NCI-H82 treated with DMSO at 0.1 percent for 48 hours (cell line): Measurements from ENCODE around the gene SPEM3.

Experiments
- DNase-seq: peaks from one replicate; lab custom pipeline; 2025; ENCODE audit not compliant: unreplicated experiment; lab: John Stamatoyannopoulos, UW

SPEM3 gene

DNA sequence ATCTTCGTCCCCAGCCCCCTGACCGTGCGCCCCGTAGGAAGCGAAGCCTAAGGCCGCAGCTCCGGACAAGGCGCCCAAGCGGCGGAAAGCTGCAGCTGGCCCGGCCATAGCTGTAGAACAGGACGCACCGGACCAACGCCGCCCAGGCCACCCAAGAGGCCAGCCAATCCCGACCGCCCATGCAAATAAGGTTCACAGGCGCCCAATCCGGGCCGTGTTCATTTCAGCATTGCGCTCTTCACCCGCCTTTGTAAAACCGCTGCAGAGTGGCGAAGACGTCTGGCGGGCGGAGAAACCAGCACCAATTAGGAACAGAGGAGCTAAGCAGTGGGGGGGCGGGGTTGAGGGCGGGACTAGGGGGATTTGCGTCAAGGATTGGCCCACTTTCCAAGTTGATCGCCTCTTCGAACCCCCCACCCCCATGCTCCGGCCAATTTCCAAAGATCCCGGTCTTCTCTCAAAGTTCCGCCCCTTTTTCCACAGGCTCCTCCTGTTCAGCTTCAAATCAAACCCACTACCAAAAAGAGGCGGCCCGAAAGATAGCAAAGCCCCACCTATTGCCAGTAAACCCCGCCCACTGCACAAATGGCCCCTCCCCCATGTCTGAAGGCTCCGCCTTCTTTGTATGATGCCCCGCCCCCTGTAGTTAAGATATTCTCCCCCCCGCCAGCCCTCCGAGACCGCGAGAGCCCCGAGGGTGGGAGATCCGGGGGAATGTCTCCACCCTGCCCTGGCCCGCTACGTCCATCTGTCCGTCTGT, 24.5 kb upstream of the SPEM3 start, which contains the start of gene TMEM256:
TMEM256 (minus strand) TSS at position 121 of the 760 bp plus-strand sequence; CDS start at position 108, 13 bp downstream.
- peak; percentile 99 for DNase-seq

DNA sequence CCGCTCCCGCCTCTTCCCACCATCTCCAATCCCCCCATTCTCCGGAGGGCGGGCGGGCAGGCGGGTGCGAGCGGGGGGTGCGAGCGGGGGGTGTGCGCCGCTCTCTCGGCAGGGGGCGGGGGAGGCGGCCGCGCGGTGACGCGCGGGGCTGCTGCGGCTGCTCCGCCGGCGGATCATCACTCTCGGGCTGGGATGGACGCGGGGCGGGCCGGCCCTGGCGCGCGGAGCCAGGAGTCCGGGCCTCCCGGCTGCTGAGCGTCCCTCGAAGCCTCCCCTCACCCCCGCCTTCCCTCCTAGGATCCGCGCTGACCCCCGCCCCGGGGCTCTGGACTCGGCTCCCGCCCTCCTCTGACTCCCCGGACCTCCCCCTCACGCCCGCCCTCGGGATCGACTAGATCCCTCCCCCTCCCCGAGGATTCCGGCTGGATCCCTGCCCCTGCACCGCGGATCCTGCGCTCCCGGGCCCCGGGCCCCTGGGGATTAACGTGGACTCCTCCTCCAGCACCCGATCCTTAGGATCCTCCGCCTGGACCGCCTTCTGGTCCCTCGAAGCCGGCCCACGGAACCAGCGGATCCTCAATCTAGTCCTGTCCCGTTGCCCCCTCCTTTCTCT, 23.8 kb upstream of the SPEM3 start:
- DNase-seq: peak; percentile 18

DNA sequence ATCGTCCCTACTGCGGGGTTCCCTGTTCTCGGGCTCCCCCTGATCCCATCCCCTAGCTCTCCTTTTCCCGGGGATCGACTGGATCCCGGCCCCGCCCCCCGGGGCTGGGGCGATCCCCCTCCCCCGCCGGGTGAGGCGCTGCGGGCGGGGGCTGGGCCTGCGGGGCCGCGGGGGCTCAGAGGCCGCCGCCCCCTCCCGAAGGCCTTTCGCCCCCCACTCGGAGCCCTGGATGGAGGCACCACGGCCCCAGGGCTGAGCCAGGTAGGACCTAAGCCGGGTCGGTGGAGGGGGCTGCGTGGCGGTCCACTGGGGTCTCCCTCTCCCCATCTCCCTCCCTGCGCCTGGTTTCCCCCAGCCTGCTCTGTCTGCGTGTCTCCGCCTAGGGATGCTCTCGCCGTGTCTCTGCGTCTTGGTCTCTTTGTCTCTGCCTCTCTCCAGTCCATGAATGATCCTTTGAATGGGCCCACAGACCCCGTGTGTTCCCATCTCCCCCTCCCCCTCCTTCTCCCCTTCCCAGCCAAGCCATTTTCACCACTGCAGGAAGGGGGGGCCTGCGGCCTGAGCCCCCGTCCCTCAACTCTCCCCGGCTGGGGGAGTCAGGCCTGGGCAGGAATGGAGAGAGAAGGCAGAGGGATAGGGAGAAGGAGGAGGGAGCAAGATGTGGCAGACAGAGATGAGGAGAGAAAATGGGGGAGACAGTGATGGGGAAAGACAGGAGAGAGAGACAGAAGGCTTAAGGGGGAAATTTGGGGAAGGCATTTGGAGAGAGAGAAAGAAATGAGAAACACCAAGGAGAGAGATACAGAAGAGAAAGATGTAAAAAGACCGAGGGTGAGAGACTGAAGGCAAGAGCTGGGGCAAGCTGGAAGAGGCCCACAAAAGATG, 23.1 kb upstream of the SPEM3 start:
- peak; percentile 17 for DNase-seq

DNA sequence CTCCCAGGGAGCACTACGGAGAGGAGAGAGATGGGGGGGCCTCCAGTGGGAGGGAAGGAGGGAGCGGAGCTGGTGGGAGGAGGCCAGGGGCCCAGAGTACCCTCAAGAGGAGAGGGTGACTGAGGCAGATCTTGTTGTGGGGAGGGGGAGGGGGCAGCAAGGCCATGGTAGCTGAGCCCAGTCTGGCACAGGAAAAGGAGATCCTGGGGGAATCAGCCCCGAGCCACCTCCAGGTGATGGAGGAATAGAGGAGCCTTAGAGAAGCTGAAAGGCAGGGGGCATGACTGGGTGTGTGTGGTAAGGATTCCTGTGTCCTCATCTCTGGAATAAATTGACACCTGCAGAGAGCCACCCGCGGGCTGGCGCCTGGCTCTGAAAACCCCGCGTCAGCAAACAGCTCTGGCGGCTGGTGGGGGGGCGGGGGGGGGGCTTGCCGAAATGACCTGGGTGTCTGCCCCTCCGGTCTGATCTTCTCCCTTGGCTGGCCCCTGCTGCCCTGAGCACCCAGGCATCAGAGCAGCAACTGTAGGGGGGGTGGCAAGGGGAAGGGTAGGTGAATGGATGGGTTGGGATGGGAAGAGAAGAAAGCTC, 22.3 kb upstream of the SPEM3 start:
- DNase-seq: no peak

DNA sequence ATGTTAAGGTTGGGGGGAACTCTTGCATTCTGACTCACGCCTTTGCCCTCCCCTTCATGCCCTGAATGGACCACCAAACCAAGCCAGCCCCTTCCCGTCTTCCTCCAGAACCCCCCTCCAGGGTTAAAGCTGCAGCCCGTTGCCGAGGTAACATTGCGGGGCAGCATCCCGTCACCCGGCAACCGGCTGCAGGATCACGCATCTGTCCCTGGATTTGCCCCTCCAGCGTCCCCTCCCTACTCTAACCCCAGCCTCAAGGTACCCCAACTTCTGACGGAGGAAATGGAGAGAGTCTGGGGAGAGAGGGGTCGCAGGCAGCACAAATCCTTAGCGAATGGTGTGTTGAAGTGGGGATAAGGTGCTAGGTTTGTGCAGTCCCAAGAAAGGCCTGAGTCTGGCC, 21.6 kb upstream of the SPEM3 start:
- DNase-seq: no peak

DNA sequence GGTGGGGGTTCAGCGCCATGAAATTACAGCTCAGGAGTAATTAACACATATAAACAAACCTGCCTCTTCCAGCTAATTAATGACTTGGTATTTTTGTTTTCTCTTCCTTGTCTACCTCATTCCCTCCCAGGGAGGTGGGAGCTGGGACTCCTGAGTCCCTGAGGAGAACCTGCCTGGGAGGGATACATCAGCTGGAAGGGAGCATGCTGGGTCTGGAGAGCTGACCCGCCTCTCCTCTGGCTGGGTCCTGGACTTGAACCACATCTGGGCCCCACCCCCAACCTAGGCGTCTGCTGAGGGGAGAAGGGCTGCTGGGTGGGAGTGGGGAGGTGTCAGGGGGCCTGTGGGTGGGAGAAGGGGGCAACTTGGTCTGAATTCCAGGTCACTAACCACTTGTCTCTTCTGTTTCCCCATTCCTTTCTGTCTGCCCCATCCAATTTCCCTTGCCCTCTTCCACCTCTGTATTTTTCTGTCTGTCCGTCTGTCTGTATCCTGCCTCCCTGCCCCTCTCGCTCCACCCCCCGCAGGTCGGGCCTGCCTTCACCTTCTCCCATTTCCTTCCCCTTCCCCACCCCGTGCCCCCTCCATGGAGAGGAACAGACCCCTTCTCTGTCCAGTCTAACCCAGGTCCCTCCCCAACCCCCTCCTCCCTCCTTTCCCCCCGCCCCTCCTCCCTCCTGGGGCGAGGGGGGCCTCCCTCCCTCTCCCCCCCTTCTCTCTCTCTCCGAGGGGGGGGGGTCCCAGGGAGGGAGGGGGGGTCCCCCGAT, 21.0 kb upstream of the SPEM3 start, which contains the start of gene NLGN2:
NLGN2 (plus strand) TSS at position 361 of the 767 bp plus-strand sequence. CDS start 411 bp downstream, outside the sequence.
- no peak for DNase-seq

DNA sequence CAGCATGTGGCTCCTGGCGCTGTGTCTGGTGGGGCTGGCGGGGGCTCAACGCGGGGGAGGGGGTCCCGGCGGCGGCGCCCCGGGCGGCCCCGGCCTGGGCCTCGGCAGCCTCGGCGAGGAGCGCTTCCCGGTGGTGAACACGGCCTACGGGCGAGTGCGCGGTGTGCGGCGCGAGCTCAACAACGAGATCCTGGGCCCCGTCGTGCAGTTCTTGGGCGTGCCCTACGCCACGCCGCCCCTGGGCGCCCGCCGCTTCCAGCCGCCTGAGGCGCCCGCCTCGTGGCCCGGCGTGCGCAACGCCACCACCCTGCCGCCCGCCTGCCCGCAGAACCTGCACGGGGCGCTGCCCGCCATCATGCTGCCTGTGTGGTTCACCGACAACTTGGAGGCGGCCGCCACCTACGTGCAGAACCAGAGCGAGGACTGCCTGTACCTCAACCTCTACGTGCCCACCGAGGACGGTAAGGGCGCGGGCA, 20.4 kb upstream of the SPEM3 start:
- no peak for DNase-seq

DNA sequence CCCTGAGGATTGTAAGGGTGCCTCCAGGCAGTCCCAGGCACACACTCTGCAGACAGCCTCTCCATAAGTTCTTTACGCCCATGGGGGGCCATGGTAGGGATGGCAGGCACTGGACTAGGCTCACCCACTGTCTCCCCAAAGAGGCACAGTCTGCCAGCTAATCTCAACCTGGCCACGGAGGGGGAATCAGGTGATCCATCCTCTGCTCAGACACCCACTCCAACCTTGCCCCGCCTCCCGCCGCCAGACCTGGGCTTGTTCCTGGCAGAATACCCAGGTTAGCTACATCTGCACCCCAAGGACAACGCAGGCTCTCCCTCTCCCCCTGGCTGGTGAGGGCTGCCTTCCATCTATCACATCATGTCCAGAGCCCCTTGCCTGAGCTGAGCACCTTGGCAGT, 19.8 kb upstream of the SPEM3 start:
- DNase-seq: no peak

DNA sequence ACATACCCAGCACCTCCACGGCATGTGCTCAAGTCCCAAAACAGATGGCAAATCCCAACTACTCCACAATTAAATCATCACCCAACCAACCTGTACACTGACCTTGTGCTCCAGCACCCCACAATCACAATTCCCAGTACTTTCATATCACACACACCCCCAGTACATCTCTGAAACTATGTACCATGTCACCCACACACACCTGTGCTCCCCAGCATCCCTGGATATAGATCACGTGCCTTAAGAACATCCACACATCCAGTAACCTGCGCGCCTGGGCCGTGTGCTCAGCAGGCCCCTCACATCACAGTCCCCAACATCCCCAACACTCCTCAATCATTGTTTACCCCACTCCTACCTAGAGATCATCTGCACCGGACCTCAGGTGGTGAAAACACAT, 18.9 kb upstream of the SPEM3 start:
- no peak for DNase-seq

DNA sequence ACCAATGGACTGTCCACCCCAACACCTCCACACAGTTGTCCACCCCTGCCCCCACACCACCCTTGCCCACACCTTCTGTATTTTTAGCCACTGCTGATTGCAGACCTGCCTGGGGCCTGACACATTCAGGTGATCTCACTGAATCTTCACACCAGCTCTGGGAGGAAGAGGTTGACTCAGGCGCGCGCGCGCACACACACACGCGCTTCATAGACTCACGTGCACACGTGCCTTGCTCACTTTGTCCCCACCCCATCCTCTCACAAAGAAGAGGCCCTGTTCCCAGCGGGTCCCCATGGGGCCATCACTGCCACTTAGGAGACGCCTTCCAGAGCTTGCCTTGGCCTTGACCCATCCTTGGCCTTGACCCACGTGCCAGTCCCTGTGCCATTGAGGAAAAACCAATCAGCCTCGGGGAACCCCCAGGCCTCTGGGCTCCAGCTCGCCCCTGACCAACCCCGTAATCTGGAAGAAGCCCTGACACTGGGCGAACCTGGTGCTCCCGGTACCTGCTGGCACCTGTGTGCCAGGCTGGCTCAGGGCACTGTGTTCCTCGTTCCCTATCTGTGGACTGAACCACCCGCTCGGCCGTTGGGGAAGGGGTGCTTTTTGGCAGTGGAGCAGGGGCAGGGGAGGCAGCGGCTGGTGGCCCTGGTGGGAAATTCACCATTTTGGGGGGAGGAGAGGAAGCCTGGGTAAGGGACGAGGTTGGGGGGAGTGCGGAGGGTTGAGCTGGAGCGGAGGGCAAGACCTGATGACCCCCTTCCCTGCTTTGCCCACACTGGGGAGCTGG, 17.8 kb upstream of the SPEM3 start:
- DNase-seq: no peak

DNA sequence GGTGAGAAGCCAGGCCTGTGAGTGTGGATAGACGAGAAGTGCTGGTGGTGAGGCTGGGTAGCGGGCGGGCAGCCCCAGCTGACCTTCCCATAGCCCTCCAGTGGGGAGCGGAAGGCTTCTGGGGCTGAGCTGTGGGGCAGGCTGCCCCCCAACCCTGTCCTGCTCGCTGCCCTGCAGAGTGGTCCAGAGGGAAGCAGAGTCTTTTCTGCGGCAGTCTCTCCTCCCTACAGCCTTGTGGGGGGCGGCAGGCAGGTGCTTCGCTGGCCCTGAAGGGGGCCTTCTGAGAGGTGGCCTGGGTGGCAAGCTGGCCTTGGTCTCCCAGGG, 17.3 kb upstream of the SPEM3 start:
- DNase-seq: no peak

DNA sequence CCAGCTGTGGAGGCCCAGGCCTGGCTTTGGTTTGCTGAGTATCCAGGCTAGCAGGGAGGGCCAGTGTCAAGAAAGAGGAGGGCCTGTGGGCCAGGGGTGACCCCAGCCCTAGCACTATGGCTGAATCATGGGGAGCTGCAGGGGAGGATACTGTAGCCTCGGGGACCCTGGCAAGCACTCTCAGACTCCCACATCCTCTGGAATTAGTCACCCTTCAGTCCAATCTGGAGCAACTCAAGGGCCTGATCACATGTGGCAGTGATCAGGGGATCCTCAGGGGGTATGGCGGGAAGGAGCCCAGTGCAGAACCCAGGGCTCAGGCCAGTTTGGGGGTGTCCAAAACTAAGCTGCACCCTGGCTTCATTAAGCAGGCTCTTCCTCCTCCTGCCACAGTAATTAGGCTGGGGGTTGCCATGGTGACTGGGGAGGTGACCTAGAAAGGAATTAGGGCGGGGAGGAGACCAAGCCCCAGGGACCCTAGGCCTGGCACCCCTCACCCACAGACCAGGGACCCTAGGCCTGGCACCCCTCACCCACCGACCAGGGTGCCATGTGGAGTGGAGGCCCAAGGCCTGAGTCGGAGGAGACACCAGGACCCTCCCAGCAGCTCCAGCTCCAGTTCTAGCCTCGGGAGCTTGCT, 15.2 kb upstream of the SPEM3 start:
- DNase-seq: no peak

DNA sequence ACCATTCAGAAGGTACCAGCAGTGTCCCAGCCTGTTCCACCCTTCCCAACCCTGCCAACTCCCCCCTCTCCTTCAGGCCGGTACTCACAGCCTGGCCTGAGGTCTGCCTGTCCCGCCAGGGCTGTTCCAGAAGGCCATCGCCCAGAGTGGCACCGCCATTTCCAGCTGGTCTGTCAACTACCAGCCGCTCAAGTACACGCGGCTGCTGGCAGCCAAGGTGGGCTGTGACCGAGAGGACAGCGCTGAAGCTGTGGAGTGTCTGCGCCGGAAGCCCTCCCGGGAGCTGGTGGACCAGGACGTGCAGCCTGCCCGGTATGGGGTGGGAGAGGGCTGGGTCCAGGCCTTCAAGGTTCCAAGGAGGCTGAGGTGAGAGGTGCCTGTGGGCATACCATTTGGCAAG, 13.8 kb upstream of the SPEM3 start:
- no peak for DNase-seq

DNA sequence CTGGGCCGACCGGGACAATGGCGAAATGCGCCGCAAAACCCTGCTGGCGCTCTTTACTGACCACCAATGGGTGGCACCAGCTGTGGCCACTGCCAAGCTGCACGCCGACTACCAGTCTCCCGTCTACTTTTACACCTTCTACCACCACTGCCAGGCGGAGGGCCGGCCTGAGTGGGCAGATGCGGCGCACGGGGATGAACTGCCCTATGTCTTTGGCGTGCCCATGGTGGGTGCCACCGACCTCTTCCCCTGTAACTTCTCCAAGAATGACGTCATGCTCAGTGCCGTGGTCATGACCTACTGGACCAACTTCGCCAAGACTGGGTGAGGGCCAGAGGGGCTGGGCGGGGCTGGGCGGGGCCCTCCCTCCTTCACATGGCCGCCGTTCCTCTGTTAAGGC, 12.9 kb upstream of the SPEM3 start:
- no peak for DNase-seq

DNA sequence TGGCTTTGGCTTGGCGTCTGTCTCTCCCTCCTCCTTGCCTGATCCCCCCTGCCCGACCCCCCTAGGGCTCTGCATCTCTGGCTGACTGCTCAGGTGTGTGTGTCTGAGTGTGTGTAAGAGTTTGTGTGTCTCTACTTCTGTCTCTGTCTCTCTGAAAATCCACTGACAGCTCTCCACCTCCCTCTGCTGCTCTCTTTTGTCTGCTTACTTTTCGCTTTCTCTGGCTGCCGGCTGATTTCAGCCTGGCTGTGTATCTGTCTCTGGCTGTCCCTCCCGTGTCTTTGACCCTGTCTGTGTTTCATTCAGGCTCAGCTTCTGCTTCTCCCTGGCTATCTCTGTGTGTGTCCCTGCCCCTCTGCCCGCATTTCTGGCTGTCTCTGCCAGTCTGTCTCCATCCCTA, 12.3 kb upstream of the SPEM3 start:
- DNase-seq: no peak

DNA sequence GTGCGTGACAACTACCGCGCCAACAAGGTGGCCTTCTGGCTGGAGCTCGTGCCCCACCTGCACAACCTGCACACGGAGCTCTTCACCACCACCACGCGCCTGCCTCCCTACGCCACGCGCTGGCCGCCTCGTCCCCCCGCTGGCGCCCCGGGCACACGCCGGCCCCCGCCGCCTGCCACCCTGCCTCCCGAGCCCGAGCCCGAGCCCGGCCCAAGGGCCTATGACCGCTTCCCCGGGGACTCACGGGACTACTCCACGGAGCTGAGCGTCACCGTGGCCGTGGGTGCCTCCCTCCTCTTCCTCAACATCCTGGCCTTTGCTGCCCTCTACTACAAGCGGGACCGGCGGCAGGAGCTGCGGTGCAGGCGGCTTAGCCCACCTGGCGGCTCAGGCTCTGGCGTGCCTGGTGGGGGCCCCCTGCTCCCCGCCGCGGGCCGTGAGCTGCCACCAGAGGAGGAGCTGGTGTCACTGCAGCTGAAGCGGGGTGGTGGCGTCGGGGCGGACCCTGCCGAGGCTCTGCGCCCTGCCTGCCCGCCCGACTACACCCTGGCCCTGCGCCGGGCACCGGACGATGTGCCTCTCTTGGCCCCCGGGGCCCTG, 11.5 kb upstream of the SPEM3 start:
- DNase-seq: no peak

DNA sequence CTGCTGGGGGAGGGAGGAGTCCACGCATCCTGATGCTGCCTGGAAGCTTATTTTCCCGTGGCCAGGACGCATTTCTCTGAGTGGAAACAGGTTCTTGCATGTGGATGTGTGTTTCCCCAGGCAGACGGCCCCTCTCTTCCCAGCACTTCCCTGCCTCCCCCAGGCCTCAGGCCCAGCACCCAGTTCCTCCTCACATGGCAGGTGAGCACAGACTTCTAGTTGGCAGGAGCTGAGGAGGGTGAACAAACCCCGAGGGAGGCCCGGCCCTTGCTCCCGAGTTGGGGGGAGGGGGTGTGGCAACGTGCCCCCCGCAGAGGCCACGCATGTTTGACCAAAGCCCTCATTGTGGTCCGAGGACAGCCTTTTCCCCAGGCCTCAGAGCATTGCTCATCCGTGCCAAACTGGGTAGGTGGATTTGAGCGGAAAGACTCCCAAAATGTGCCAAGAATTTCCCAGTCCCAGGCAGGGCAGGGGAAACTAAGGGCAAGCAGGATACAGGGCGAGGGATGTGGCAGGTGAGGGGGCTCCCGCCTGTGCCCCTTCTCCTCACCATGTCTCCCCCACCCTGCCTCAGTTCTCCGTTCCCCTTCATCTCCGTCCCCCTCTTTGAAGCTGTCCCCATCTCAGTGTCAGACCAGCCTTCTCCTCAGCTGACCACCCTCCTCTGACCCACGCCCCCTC, 10.0 kb upstream of the SPEM3 start:
- no peak for DNase-seq
